Measurements from ENCODE around the gene TTC38.

The TTC38 gene

DNA sequence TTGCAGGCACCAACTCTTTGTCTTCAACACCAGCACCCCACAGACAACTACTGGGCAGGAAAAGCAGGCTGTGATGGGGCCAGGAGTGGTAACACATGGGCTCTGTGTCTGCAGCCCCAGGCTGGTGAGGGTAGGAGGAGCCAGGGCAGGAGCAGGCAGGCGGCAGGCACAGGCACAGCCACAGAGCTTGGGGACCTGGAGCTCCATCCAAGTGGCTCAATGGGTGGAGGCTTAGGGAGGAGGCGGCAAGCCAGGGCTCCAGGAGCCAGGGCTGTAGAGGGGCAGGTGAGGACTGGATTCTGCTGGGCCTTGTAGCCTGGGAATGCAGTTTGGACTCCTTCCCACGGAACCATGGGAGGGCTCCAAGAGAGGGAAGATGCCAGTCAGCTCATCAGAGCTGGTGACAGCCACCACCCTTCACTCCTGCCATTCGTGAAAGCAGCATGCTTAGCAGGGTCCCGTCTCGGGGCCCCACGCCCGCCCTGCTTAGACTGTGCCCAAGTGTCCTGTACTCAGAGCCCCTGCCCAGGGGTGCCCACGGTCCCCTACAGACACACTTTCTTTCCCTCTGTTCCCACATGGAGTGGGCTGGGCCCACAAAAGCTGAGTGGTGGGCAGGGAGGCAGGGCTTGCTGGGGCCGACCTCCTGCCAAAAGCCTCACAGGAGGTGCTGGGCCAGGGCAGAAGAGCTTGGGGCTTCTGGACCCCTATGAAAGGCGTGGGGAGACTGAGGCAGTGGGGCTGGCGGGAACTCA lies 12.4 kb downstream of the TTC38 start:
- DNase-seq, result no peak

DNA sequence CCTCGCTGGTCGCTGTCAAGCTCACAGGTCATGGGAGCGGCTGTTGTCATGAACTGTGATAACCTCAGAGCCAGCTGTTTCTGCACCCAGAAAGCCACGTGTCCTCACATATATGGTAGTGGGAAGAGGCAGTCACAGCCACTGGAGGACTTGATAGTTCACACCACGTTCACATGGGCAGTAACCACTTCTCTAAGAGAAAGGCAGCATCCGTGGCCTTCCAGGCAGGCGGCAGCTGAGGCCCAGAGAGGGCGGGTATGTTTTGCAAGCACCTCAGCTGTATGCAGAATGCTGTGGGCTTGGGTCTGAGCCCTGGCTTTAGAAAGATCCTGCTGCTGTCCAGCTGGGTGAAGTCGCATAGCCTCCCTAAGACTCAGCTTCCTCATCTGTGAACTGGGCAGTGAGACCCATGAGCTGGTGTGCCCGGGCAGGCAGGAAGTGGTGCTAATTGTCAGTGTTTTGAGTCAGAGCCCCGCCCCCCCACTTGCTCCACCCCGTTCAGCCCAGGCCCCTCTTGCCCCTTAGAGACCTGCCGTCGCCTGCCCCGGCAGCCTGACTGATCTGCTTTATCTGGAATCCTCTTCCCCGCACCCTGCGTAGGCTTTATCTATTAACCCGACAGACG lies 13.3 kb downstream of the TTC38 start:
- no peak for DNase-seq

DNA sequence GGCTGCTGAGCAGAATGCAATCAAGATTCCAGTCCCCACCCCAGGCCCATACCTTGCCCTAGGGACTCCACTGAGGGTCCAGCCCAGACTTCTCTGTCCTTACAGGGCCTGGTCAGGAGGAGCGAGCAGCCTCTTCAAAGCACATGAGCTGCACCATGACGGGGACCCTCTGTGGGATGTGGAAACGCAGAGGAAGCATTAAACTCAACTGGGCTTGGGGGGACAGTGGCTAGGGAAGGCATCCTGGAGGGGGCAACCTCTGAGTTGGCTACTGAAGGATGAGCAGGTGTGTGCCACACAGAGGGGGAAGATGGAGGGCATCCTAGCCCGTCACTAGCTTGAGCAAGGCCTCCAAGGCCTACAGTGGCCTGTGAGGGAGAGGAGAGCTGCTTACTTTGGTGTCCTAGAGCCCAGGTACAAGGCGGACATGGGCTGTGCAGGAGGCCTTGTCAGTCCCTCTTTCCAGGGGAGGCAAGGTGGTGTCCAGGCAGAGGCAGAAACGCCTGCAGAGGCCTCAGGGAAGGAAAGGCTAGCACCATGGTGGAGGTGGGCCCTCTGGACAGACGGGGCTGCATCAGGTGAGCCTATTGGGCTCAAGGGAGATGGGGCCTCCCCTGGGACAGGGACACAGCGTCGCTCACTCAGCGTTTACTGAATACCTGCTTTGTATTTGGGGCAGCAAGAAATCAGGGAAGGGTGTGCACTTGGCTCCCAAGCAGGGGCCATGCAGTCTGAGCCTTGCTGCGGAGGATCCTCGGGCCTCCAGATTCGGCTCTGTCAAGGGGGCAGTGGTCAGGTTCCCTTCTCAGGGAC lies 14.3 kb downstream of the TTC38 start:
- DNase-seq, result no peak

DNA sequence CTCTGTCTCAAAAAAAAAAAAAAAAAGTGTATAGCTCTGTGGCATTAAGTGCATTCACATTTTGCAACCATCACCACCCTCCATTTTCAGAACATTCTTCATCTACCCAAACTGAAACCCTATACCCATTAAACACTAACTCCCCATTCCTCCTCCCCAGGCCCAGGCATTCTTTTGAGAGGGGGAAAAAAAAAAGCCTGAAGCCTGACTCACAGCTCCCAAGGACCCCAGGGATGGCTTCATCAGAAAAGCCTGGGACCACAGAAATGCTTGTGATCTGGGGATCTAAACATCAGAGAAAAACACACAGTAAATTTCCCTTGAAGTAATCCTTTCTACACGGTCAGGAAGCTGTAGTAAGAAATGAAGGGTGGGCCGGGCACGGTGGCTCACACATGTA lies 18.2 kb downstream of the TTC38 start:
- DNase-seq, result no peak

DNA sequence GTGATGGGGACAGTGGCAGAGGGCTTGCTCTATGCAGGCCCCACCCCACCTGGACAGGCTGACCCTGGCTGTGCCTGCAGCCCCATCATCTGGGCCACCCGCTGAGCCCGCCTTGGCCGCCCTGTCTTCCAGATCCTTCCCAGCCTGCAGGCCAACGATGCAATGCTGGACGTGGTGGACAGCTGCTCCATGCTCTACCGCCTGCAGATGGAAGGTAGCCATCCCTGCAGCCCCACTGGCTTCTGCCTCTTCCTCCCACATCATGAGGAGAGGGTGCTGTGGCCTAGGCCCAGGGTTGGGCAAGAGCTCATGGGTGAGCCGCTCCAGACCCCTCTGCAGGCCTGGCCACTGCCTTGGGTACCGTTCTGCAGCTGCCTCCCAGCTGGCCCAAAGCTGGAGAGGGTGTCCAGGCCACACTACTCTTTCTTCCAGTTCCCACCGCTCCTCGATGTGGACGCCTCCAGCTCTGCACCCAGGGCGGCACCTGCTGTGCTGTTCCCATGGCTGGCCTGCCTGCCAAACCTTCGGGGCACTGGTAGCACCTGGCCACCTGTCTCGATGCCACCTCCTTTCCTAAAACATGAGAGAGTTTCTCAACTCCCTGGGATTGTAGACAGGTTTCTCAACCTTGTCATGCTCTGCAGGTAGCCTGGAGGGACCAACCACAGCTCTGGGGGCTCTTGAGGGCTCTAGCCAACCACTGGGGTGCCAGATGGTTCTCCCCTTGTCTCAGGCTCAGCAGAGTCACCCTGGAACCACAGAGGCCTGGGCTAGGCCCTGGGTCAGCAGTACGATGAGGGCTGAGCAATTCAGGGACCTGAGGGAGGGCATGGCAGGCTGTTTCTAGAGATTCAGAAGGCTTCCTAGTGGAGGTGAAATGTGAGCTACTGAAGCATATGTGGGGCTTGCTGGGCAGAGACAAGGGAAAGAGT lies 19.4 kb downstream of the TTC38 start:
- no peak for DNase-seq

DNA sequence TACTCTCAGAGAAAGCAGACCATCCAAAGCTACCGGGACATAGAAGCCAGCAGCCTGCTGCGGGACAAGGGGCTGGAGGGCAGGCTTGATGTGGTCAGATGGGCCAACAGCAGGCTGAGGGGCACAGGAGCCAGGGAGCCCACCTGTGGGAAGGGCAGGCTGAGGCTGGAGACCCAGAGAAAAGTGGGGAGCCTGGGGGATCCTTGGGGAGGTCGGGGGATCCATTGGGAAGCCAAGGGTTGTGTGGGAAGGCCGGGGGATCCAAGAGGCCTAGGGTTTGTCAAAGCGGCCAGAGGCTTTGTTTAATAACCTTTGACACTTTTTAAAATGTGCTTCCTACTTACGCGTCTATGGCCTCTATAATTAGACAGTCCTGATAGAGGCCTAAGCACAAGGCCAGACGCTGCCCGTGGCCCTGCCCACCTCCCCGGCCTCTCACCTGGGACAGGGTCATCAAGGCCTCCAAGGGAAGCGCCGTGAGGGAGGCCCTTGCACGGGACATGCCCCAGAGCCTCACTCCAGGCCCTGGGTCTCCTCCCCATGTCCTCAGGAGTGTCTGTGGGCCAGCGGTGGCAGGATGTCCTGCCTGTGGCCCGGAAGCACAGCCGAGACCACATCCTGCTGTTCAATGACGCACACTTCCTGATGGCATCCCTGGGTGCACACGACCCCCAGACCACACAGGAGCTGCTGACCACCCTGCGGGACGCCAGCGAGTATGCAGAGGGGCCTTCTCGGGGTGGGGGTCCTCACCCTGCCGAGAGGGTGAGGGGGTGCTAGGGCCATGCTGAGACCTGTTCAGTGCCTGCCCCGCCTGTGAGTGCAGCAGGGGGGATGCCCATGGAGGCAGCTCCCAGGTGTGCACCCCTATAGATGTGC lies 20.3 kb downstream of the TTC38 start:
- peak; percentile 24 to 31 for DNase-seq

DNA sequence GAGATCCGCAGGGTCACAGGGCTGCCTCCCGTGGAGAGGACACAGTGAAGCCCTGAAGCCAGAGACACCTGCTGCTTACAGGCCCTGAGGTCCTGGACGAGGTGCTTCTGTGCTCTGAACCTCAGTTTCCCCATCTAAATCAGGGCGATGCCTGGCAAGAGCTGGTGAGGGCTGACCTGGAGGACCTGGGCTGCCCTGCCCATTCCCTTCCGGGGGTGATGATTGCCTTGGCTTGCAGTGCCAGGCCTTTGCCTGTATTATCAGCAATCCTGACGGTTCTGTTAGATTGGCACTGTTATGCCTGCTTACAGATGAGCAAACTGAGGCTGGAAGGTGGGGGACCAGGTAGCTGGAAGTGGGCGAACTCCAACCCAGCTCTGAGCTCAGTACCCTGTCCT lies 21.0 kb downstream of the TTC38 start:
- DNase-seq, result no peak

DNA sequence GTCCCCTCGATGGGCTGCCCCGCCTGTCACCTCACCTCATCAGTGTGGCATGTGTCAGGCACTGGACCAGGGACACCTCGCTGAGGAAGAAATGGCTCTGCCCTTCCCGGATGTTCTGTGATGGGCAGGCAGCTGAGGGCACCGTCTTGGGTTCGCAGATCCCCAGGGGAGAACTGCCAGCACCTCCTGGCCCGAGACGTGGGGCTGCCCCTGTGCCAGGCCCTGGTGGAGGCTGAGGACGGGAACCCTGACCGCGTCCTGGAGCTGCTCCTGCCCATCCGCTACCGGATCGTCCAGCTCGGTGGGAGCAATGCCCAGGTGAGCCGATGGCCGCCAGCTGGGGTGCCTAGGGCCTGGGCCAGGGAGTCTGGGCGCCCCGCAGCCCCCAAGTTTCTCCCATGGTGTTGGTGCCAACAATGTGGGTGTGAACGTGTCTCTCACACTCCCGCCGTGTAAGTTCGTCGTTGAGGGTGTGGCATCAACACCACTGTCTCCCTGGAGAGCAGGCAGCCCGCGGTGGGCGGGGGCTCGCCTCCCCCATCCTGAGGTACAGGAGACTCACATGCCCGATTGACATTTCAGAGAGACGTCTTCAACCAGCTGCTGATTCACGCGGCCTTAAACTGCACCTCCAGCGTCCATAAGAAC lies 21.6 kb downstream of the TTC38 start:
- no peak for DNase-seq

DNA sequence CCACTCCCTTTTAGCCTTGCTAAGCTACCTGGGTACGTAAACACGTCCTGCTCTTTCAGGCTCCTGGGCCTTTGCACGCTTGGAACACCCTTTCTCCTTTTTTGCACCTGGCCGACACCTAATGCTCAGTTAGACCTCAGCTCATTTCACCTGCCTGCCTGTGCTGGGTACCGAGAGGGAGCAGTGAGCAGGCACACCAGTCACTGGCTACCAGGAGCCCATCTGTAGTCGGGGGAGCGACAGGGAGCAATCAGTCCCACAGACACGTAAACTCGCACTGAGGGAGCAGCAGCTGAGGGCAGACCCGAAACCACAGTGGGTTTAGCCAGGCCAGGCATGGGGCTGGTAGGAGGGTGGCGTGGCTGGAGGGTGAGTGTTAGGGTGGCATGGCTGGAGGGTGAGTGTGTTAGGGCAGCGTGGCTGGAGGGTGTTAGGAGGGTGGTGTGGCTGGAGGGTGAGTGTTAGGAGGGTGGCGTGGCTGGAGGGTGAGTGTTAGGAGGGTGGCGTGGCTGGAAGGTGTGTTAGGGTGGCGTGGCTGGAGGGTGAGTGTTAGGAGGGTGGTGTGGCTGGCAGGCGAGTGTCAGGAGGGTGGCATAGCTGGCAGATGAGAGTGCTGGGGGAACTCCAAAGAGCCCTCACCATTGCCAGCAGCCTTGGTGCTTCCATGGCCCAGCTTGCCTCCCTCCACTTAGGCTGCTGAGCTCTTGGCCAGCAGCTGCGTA lies 22.5 kb downstream of the TTC38 start:
- DNase-seq, result no peak

DNA sequence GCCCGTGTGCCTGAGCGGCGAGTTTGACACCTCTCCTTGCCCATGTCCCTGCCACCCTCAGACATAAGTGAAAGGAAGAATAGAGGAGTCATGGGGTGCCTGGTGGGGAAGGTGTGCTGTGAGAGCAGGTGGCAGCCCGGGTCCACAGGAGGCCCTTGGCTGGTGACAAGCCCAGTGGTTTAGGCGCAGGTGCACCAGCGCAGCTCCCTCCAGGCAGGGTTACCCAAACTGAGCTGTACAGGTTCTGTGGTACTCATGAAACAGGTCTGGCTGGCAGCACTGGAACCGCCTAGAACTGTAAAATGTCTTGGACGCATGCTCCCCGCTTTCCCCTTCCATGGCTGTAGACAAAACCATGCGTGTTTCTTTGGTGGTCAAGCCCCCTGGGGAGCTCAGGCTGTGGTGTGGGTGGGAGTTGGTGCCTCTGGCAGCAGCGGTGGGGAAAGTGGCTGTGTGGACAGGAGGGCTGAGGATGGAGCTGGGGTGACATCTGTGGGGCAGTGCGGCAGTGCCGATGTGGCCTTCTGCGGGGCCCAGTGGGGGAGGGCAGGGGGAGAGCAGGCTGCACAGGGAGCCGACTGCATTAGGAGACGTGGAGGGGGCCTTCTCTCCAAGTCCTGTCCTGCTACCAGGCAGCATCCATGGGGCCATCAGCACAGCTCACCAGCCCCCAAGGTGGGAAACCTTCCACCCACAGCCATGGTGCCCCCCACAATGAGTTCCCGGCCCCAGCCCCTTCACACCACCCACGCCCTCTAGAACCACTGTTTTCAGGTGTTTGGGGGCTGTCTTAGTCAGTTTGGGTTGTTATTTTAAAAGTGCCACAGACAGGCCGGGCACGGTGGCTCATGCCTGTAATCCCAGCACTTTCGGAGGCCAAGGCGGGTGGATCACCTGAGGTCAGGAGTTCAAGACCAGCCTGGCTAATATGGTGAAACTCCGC lies 23.3 kb downstream of the TTC38 start:
- DNase-seq, result no peak

DNA sequence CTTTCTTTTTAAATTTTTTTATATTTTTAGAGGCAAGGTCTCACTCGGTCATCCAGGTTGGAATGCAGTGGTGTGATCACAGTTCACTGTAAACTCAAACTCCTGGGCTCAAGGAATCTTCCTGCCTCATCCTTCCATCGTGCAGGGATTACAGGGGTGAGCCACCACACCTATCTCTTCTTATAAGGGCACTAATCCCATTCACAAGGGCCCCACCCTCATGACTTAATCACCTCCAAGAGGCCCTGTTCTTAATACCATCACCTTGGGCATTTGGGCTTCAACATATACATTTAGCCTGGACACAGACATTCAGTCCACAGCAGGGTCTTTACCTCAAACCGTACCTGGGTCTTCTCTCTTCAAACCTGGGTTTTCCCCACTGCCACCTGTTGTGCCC lies 24.4 kb downstream of the TTC38 start:
- no peak for DNase-seq

DNA sequence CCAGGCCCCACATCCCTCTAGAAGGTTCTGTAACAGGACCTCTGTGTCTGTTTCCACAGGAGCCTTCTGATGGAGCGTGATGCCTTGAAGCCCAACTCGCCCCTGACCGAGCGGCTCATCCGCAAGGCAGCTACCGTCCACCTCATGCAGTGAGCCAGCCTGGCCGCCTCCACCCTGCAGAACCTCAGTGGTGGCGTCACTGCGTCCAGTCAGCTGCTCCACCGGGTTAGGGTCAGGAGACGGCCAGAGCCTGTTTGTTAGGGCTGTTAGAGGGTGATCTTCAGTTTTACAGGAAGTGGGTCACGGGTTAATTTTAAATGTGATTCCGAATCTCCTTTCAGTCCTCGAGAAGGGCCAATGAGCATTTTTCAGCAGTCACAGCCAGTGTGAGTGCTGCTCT lies 24.9 kb downstream of the TTC38 start:
- no peak for DNase-seq

DNA sequence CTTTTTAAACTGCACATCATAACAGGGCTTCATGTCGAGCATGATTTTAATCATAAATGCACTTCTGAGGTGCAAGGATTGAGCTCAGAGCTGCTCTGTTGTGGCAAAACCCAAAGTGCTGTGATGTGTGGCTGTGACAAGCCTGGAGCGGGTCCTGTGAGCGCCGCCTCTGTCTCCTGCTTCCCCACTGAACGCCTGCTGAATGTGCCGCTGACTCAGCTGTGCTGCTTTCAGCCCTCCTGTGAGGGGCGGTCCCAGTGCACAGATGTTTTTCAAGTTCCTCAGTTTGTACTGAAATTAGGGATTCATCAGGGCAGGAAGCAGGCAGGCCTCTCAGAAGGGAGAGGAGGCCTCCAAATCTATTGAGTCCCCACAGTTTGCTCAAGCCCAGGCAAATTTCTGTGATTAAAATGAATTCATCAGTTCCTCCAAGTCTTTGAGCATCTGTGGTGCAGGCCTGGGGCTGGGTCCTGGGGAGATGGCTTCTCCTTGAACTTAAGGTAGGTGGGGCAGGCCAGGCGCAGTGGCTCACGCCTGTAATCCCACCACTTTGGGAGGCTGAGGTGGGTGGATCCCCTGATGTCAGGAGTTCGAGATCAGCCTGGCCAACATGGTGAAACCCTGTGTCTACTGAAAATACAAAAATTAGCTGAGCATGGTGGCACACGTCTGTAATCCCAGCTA lies 25.9 kb downstream of the TTC38 start:
- DNase-seq, result no peak

DNA sequence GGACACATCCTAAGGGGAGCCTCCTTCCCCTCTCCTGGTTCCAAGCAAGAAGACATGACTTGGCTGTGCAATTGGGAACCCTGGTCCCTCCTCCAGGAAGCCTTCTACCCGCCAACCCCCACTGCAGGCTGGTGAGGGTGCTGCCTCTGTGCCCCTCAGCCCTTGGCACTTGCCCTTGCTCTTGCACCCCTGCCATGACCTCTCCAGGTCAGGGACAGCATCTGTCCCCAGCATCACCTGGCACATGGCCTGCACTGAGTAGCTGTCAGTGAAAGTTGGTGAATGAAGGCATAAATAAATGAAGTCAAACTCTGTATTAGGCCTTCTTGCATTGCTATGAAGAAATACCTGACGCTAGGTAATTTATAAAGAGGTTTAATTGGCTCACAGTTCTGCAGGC lies 27.0 kb downstream of the TTC38 start:
- DNase-seq, result no peak

DNA sequence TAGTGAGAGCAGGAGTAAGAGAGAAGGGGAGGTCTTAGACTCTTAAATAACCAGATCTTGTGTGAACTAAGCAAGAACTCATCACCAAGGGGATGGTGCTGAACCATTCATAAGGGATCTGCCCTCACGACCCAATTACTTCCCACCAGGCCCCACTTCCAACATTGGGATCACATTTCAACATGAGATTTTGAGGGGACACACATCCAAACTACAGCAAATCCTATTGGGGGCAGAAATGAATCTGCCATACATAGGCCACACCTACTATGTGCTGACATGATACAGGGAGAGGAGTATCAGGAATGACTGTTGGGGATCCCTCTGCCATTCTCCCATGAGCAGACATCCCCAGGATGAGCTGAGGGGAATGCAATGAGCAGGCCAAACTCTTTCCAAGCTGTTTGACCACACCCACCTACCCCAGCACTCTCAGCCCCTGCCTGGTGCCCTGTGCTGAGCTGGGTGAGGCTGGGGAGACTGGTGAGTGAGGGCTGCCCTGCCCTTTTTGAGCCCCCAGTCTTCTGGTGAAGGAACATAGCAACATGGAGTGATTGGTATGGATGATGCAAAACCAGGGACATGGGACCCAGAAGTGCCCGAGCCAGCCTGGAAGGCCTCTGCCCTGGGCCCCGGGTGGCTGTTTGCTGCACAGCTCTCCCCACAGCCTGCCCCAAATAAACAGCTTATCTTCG lies 27.6 kb downstream of the TTC38 start:
- no peak for DNase-seq

DNA sequence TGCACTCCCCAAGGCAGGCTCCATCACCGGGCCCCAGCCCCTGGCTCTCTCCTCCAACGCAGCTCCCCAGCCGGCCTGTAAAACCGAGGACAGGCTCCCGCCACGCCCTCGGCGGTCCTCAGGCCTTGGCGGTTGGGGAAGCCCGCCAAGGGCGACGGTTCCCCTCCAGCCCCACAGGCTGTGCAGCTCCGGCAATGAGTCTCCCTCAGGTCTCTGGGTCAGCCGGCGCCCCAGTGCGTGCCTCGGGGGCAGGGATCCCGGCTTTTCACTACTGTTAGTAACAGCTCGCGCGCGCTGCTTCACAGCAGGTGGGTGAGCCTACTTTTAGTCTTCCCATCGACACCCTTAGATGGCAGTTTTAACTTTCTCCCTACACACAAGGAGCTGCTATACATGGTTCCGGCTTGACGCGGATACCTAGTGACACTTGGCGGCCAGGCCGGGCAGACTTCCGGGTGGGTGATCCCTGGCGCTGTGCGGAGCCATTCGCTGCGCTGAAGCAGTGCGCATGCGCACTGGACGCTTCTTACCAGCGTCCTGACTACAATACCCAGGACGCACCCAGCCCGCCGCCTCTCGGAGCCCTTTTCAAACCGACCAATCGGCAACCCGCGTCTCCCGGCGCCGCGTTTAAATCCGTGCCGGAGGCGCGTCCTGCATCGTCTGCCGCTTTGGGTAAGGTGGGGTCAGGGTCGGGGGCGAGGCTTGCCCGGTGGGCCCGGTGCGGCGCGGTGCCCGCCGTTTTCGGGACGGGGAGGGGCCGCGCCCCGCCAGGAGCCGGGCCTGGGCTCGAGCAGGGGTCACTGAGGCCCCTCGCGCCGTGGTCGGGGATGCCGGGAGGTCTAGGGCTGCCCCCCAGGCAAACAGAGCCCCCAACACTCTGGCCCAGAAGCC lies 28.7 kb downstream of the TTC38 start, which contains the start of gene GTSE1:
TSS of gene GTSE1 (plus strand) at position 614 of the 894 bp plus-strand sequence. CDS start 531 bp downstream, outside the sequence.
- DNase-seq, result peak; percentile 96 to 97

Data from activated CD4-positive, alpha-beta T cell treated with anti-CD3 and anti-CD28 coated beads, Interleukin-2, amount 50 U/mL, for 48 hours (primary cell).